Heart left ventricle (tissue), 13 donors: ENCODE results near the gene VWA3B.

Experiments used
- POLR2A ChIP-seq, 2 donors: fragments of 450-650 bp; IDR thresholded peaks; one replicate each; pipeline ENCODE4 v1.6.1; 2017; ENCODE audit warnings: antibody characterized with exemption in 2 of 2, mild to moderate bottlenecking in 2 of 2, moderate library complexity in 2 of 2
- TF ChIP-seq, protein P1 (sequence below), 12 donors: fragments of 200-600 bp; sonication (generic) in 4 of 12; IDR thresholded peaks; one replicate each; pipeline versions ENCODE4 v1.5.0 to v1.8.0; 2018 to 2022; ENCODE audit warnings: antibody characterized with exemption in 12 of 12, mild to moderate bottlenecking in 5 of 12
- donor health status: ischemic (EF 13 %, LVEDD 7.1; RV severe dilation, severe dysfunction).
- donor health status: DM: no; HTN: yes; CAD: no.
- donor health status: DM: no; HTN: no; CAD: no.
- donor health status: ischemic (EF 25% LVEDD 6.9; RV normal size, moderate dysfunction).
- donor health status: ischemic (EF 25% LVEDD 5.7; RV mildly dilated, moderate dysfunction).
- donor health status: ischemic (EF 35%, LVEDD 5.7; RV mildly dilated, moderate dysfunction).
- donor health status: nonischemic (EF 11% LVEDD 7.7; RV severe dilation, severe dysfunction).
- donor health status: DM: yes; HTN: yes; CAD: no.
- donor health status: PGD.
- donor health status: ischemic (EF 29% LVEDD 5.4; RV normal size, mild dysfunction).
- donor health status: nonischemic (EF 23%, LVEDD 6.1; RV moderate dilation, normal function).

DNA sequence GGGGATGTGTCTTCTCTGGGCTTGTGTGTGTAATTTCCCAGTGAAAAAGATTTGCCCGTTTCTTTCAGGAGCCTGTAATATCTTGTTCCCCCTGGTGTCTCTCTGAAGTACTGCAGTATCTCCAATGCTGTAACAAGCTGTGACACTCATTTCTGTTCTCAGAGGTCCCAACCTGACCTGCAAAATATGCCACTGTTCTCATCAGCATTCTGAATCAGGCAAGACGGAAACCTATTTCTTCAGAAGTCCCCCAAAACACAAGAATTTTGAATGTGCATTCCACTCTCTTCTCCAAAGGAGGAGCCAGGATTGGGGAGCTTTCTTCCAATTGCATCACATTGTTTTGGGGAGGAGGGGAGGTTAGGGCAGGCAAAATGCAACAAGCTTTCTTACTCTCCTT lies 182.3 kb downstream of the VWA3B start:
- TF ChIP-seq, protein P1, sequence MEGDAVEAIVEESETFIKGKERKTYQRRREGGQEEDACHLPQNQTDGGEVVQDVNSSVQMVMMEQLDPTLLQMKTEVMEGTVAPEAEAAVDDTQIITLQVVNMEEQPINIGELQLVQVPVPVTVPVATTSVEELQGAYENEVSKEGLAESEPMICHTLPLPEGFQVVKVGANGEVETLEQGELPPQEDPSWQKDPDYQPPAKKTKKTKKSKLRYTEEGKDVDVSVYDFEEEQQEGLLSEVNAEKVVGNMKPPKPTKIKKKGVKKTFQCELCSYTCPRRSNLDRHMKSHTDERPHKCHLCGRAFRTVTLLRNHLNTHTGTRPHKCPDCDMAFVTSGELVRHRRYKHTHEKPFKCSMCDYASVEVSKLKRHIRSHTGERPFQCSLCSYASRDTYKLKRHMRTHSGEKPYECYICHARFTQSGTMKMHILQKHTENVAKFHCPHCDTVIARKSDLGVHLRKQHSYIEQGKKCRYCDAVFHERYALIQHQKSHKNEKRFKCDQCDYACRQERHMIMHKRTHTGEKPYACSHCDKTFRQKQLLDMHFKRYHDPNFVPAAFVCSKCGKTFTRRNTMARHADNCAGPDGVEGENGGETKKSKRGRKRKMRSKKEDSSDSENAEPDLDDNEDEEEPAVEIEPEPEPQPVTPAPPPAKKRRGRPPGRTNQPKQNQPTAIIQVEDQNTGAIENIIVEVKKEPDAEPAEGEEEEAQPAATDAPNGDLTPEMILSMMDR (IDR thresholded peaks at IDR 0.05): peak; percentile 51 to 69 (median 59)
- TF ChIP-seq POLR2A (IDR thresholded peaks at IDR 0.05): no peak
